Measurements from ENCODE around the gene AP1M2. TPM values are rescaled to one million over a fixed set of nuclear protein-coding genes. Genes with fewer than 3 reads are reported as not detected.
"Not testable (repeated sequence)": the region's sequence is repeated elsewhere in the genome, so short reads cannot be mapped to it uniquely, and the experiment has no call there.

Gene AP1M2
- total and polyA plus RNA-seq, 4 experiments from 2014 or later = not detected

DNA sequence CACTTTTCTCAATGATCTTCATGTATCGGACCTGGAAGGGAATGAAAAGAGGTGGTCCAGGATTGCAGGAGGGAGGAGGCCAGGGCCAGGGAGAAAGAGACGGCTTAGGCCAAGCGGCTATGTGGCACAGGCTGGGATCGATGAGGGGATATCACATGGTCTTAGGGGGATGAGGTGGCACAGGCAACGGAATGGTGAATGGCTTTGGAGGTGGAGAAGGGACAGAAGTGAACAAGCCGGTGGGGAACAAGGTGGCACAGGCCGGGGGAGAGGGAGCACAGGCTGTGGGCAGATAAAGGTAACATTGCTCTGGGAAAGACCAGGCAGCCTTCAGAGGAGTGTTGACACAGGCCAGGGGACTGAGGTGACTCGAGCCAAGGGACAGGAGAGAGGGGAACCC lies 12.7 kb downstream of the AP1M2 start:
- intact Hi-C loops (cut with micrococcal nuclease) = no loop called here
- POLR2A ChIA-PET (ENCODE audit: partially characterized antibody) = no interaction called here
- Histone ChIP-seq H3K9me3 (ENCODE audit: control insufficient read depth in 1 of 2, low read length in 2 of 2) (no peaks in the 10 kb centered on the region), H3K36me3 (ENCODE audit: insufficient read depth, low read length) (no peaks in the 10 kb centered on the region), H3K27ac (ENCODE audit: low read depth, low read length) (no peak overlapping the region), H3K27me3 (ENCODE audit: insufficient read depth, low read length) (no peaks in the 10 kb centered on the region), H3K4me1 (ENCODE audit: insufficient read depth, low read length) (peaks cover 8% of the 10 kb centered on the region), H3K4me3 (ENCODE audit: low read length in 2 of 2) (no peak overlapping the region)
- Mint-ChIP-seq H3K27ac (peak overlapping the region in 2 of 7 donors; percentile 13 to 66), H3K27me3 (no peaks in the 10 kb centered on the region), H3K36me3 (no peaks in the 10 kb centered on the region), H3K4me3 (no peak overlapping the region), H3K4me1 (peaks cover 4 to 9% (median 7%) of the 10 kb centered on the region in 4 donors), H3K9me3 (no peaks in the 10 kb centered on the region)
- CTCF ChIA-PET (ENCODE audit: partially characterized antibody) = interaction anchor here (0.9 to 5.6 kb wide), 4 partner anchors 8 to 76 kb away, joined by 3 to 51 read pairs (median 6); partner anchors contain the start of genes ATG4D and KRI1
- no peak for DNase-seq

DNA sequence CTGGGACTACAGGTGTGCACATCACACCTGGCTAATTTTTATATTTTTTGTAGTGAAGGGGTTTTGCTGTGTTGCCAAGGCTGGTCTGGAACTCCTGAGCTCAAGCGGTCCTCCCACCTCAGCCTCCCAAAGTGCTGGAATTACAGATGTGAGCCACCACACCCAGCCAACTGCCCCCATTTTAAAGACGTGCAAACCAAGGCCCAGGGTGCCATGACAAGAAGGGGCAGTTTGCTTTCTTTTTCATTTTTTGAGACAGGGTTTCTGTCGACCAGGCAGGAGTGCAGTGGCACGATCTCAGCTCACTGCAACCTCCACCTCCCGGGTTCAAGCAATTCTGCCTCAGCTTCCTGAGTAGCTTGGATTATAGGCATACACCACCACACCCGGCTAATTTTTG lies 13.3 kb downstream of the AP1M2 start:
- H3K27me3 ChIP-seq (ENCODE audit: insufficient read depth, low read length); H3K36me3 ChIP-seq (ENCODE audit: insufficient read depth, low read length); H3K27ac ChIP-seq (ENCODE audit: low read depth, low read length); DNase-seq; H3K9me3 Mint-ChIP-seq; H3K4me3 ChIP-seq (ENCODE audit: low read length in 2 of 2); H3K27me3 Mint-ChIP-seq; H3K9me3 ChIP-seq (ENCODE audit: control insufficient read depth in 1 of 2, low read length in 2 of 2); intact Hi-C loops (cut with micrococcal nuclease); H3K4me3 Mint-ChIP-seq; H3K27ac Mint-ChIP-seq; H3K36me3 Mint-ChIP-seq: not testable (repeated sequence)
- H3K4me1 Mint-ChIP-seq = peaks cover 5 to 15% (median 12%) of the 10 kb centered on the region in 4 donors
- ChIA-PET CTCF (ENCODE audit: partially characterized antibody) (interaction anchor here (0.7 to 5.6 kb wide), 12 partner anchors 15 to 126 kb away, joined by 3 to 51 read pairs (median 4); partner anchors contain the start of gene ATG4D), POLR2A (ENCODE audit: partially characterized antibody) (interaction anchor here (2.4 kb wide), 1 partner anchor 21 kb away, joined by 13 read pairs; no protein-coding TSS in a partner anchor)
- H3K4me1 ChIP-seq (ENCODE audit: insufficient read depth, low read length) = peaks cover 12% of the 10 kb centered on the region

DNA sequence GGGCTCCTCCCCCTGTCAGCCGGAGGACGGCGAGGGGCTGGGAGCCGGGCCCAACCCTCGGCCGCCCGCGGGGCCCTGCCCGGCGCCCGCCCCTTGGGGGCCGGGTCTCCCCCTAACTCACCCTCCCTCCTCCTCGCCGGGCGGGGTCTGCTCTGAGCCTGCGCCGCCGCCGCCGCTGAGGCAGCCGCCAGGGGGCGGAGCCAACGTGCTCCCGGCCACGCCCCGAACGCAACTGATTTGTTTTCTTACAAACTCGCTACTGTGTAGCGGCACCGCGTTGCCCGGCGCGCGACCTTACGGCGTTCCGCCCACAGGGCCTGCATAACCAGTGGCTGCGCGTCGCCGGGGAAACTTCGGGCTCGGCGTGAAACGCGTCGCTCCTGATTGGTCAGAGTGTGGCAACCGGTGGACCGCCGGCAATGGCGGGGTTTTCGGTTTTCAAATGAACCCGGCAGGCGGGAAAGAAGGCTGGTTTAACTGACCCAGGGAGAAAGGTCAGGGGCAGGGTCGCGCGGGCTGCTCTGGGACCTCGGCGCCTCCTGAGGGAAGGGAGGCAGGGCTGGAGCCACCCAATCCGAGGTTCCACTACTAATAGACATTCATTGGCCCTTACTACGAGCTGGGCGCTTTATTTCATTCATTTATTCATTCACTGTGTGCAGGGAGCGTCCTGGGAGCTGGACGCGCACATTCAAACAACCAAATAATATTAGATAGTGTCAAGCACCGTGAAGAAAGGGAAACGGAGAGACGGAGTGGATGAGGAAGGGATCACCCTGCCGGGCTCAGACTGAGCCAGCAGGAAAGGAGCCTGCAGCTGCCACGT lies 18.1 kb downstream of the AP1M2 start, which contains the start of gene CDKN2D:
CDKN2D (minus strand) TSS at position 154 of the 826 bp plus-strand sequence. CDS start 326 bp downstream, outside the sequence.
- CTCF ChIA-PET (ENCODE audit: partially characterized antibody) = interaction anchor here (0.7 to 5.6 kb wide), 8 partner anchors 12 to 166 kb away, joined by 3 to 51 read pairs (median 4); partner anchors contain the start of genes ATG4D and CDC37
- no peaks in the 10 kb centered on the region for H3K27me3 ChIP-seq (ENCODE audit: insufficient read depth, low read length)
- peaks cover 10 to 28% of the 10 kb centered on the region in 2 donors for H3K36me3 Mint-ChIP-seq
- POLR2A ChIA-PET (ENCODE audit: partially characterized antibody) = interaction anchor here (0.6 to 10.2 kb wide), 12 partner anchors 15 to 163 kb away, joined by 3 to 128 read pairs (median 8); partner anchors contain the start of genes ATG4D, QTRT1 and S1PR5
- no peaks in the 10 kb centered on the region for H3K9me3 ChIP-seq (ENCODE audit: control insufficient read depth in 1 of 2, low read length in 2 of 2)
- no peaks in the 10 kb centered on the region for H3K36me3 ChIP-seq (ENCODE audit: insufficient read depth, low read length)
- H3K27me3 Mint-ChIP-seq = no peaks in the 10 kb centered on the region
- H3K4me3 Mint-ChIP-seq = peak within 1 kb of the TSS; percentile 90 to 99 (median 98)
- intact Hi-C loops (cut with micrococcal nuclease) = loop anchor here (1.0 to 5.0 kb wide), 6 partner anchors 26 to 303 kb away; partner anchors contain the start of genes ATG4D, CARM1 and CDC37
- H3K4me1 Mint-ChIP-seq = peaks cover 25 to 58% (median 36%) of the 10 kb centered on the region in 4 donors
- H3K27ac ChIP-seq (ENCODE audit: low read depth, low read length) = peak within 1 kb of the TSS; percentile 94
- H3K27ac Mint-ChIP-seq = peak within 1 kb of the TSS; percentile 95 to 99 (median 98)
- peaks cover 0 to 2% (median 0%) of the 10 kb centered on the region in 8 donors for H3K9me3 Mint-ChIP-seq
- H3K4me1 ChIP-seq (ENCODE audit: insufficient read depth, low read length) = peaks cover 40% of the 10 kb centered on the region
- peak; percentile 99 to 100 (median 100) for DNase-seq
- H3K4me3 ChIP-seq (ENCODE audit: low read length in 2 of 2) = peak within 1 kb of the TSS; percentile 92 to 97

DNA sequence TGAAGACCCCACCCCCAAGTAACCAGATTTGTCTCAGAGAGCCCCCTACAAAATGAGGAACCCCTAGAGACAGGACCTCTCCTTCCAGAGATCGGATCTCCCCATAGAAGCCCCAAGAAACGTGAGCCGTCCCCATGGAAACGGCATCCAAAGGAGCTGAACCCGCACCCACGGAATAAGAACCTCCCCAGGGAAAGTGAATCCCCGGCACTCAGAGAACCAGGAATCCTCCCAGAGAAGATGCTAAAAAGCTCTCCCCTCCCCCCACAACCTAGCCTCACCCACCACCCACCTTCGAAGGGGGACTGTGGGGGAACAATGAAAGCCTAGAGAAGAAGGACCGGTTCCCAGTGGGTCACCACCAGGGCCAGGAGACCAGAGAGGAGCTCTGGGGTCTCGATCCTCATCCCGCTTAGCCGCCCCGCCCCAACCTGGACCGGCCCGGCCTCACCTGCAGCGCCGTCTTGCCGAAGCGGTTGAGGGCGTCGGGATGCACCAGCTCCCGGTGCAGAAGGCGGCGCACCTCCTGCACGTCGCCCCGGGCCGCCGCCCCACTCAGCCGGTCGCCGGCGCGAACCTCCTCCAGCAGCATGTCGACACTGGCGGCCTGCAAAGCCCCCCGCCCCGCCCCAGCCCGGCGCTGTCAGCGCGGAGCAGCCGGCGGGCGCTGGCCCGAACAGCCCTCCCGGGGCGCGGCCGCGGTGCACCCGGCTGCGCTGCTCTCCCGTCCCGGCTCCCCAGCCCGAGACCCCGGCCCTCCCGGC lies 18.9 kb downstream of the AP1M2 start:
- H3K36me3 Mint-ChIP-seq = peaks cover 10 to 28% of the 10 kb centered on the region in 2 donors
- DNase-seq = peak in 2 of 5 donors; percentile 19 to 75
- H3K9me3 ChIP-seq (ENCODE audit: control insufficient read depth in 1 of 2, low read length in 2 of 2) = no peaks in the 10 kb centered on the region
- peaks cover 25 to 58% (median 36%) of the 10 kb centered on the region in 4 donors for H3K4me1 Mint-ChIP-seq
- H3K36me3 ChIP-seq (ENCODE audit: insufficient read depth, low read length) = no peaks in the 10 kb centered on the region
- peaks cover 0 to 2% (median 0%) of the 10 kb centered on the region in 8 donors for H3K9me3 Mint-ChIP-seq
- H3K27ac Mint-ChIP-seq = peak overlapping the region; percentile 95 to 99 (median 98)
- no peaks in the 10 kb centered on the region for H3K27me3 Mint-ChIP-seq
- no peaks in the 10 kb centered on the region for H3K27me3 ChIP-seq (ENCODE audit: insufficient read depth, low read length)
- H3K27ac ChIP-seq (ENCODE audit: low read depth, low read length) = peak overlapping the region; percentile 94
- peak overlapping the region; percentile 90 to 99 (median 98) for H3K4me3 Mint-ChIP-seq
- intact Hi-C loops (cut with micrococcal nuclease) = loop anchor here (2.0 to 5.0 kb wide), 4 partner anchors 34 to 304 kb away; partner anchors contain the start of gene CARM1
- peaks cover 40% of the 10 kb centered on the region for H3K4me1 ChIP-seq (ENCODE audit: insufficient read depth, low read length)
- ChIA-PET CTCF (ENCODE audit: partially characterized antibody) (interaction anchor here (1.0 to 1.7 kb wide), 8 partner anchors 11 to 165 kb away, joined by 3 to 7 read pairs (median 4); partner anchors contain the start of gene CDC37), POLR2A (ENCODE audit: partially characterized antibody) (interaction anchor here (0.6 to 10.2 kb wide), 18 partner anchors 8 to 268 kb away, joined by 3 to 128 read pairs (median 4); partner anchors contain the start of genes ATG4D, KEAP1, QTRT1 and S1PR5)
- H3K4me3 ChIP-seq (ENCODE audit: low read length in 2 of 2) = peak overlapping the region; percentile 92 to 97

DNA sequence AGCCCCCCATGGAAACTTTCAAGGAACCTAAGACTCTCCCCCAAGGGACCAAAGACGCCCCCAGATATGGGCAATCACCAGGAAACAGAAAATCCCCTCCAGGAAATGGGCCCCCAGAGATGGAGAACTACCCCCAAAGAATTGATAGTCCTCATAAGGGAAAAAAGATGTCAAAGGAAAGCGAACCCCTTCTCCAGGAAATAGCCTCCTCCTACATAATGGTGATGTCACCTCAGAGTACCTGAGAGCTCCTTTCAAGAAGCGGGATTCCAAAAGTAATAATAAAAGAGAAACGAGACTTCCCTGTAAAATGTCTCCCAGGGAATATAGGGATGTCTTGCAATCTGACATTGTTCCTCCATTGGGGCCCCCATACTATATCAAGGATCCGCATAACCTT lies 19.5 kb downstream of the AP1M2 start:
- H3K4me3 ChIP-seq (ENCODE audit: low read length in 2 of 2) = peak overlapping the region; percentile 92 to 97
- peak overlapping the region; percentile 94 for H3K27ac ChIP-seq (ENCODE audit: low read depth, low read length)
- Mint-ChIP-seq H3K36me3 (peaks cover 10 to 29% of the 10 kb centered on the region in 2 donors), H3K4me3 (peak overlapping the region; percentile 90 to 99 (median 98)), H3K27ac (peak overlapping the region; percentile 95 to 99 (median 98)), H3K9me3 (peaks cover 0 to 2% (median 0%) of the 10 kb centered on the region in 8 donors), H3K27me3 (no peaks in the 10 kb centered on the region), H3K4me1 (peaks cover 25 to 57% (median 37%) of the 10 kb centered on the region in 4 donors)
- H3K27me3 ChIP-seq (ENCODE audit: insufficient read depth, low read length) = no peaks in the 10 kb centered on the region
- no peaks in the 10 kb centered on the region for H3K36me3 ChIP-seq (ENCODE audit: insufficient read depth, low read length)
- H3K9me3 ChIP-seq (ENCODE audit: control insufficient read depth in 1 of 2, low read length in 2 of 2) = no peaks in the 10 kb centered on the region
- intact Hi-C loops (cut with micrococcal nuclease) = loop anchor here (2.0 to 5.0 kb wide), 4 partner anchors 35 to 305 kb away; partner anchors contain the start of gene CARM1
- no peak for DNase-seq
- ChIA-PET CTCF (ENCODE audit: partially characterized antibody) (interaction anchor here (0.6 to 1.7 kb wide), 9 partner anchors 11 to 64 kb away, joined by 3 to 7 read pairs (median 4); partner anchors contain the start of gene KEAP1), POLR2A (ENCODE audit: partially characterized antibody) (interaction anchor here (0.9 to 10.2 kb wide), 16 partner anchors 9 to 268 kb away, joined by 3 to 128 read pairs (median 8); partner anchors contain the start of genes ATG4D, KEAP1, QTRT1 and TMED1)
- peaks cover 40% of the 10 kb centered on the region for H3K4me1 ChIP-seq (ENCODE audit: insufficient read depth, low read length)

DNA sequence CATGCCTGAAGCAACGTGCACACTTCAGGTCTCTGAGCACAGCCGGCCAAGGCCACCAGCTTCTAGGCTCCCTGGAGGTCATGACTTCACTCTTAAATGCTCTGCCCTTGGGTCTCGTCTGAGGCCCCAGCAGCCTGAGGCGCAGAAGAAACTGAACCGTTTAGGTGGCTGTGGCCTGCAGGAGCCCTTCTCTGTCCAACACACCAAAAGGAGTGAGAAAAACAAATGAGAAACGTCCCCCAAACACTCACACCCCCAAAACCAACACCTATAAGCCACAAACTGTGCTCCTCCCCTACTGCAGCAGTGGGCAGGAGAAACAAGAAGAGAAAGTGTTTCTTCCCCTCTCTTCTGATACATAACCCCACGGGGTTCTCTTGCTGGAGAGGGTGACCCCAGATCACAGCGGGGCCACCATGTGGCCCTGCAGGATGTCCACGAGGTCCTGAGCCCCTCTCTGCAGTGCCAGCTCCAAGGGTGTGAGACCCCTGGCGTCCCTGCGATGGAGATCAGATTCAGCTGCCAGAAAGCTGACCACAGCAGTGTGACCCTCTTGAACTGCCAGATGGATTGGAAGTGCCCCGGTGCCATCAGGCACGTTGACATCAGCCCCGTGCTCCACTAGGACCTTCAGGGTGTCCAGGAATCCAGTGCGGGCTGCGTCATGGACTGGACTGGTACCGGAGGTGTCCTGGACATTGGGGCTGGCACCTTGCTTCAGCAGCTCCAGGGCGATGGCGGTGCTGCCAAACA lies 20.3 kb downstream of the AP1M2 start:
- Mint-ChIP-seq H3K9me3 (peaks cover 0 to 2% (median 0%) of the 10 kb centered on the region in 8 donors), H3K27ac (peak overlapping the region; percentile 95 to 99 (median 98)), H3K4me1 (peaks cover 22 to 50% (median 33%) of the 10 kb centered on the region in 4 donors), H3K36me3 (peaks cover 10 to 30% of the 10 kb centered on the region in 2 donors), H3K27me3 (no peaks in the 10 kb centered on the region), H3K4me3 (peak overlapping the region; percentile 90 to 99 (median 98))
- intact Hi-C loops (cut with micrococcal nuclease) = loop anchor here (1.0 to 5.0 kb wide), 5 partner anchors 13 to 305 kb away; partner anchors contain the start of genes CARM1 and ILF3
- peak; percentile 69 to 79 (median 72) for DNase-seq
- ChIA-PET CTCF (ENCODE audit: partially characterized antibody) (interaction anchor here (0.6 to 1.7 kb wide), 8 partner anchors 8 to 63 kb away, joined by 3 to 7 read pairs (median 4); partner anchors contain the start of gene KEAP1), POLR2A (ENCODE audit: partially characterized antibody) (interaction anchor here (0.6 to 10.2 kb wide), 25 partner anchors 10 to 424 kb away, joined by 3 to 128 read pairs (median 4); partner anchors contain the start of genes ATG4D, CARM1, DNM2 and KEAP1)
- H3K27ac ChIP-seq (ENCODE audit: low read depth, low read length) = peak overlapping the region; percentile 94
- no peaks in the 10 kb centered on the region for H3K9me3 ChIP-seq (ENCODE audit: control insufficient read depth in 1 of 2, low read length in 2 of 2)
- H3K4me3 ChIP-seq (ENCODE audit: low read length in 2 of 2) = peak overlapping the region; percentile 92 to 97
- no peaks in the 10 kb centered on the region for H3K36me3 ChIP-seq (ENCODE audit: insufficient read depth, low read length)
- H3K4me1 ChIP-seq (ENCODE audit: insufficient read depth, low read length) = peaks cover 37% of the 10 kb centered on the region
- H3K27me3 ChIP-seq (ENCODE audit: insufficient read depth, low read length) = no peaks in the 10 kb centered on the region
